K562 (cell line): ENCODE results near the gene GHITM.

Experiments
- FOXJ3 ChIP-seq: sonication (generic); formaldehyde crosslinking; IDR thresholded peaks from 2 replicates; pipeline ENCODE4 v1.4.0; 2020; ENCODE audit warnings: mild to moderate bottlenecking, missing genetic modification reagents
- HNRNPL ChIP-seq: fragments of 200-400 bp; formaldehyde crosslinking; IDR thresholded peaks from 2 replicates; pipeline ENCODE4 v1.6.1; 2017; ENCODE audit warnings: low read depth, mild to moderate bottlenecking, low read length
- SMARCA5 ChIP-seq: fragments of 450-650 bp; IDR thresholded peaks from 2 replicates; pipeline ENCODE4 v1.6.1; 2016
- SREBF1 ChIP-seq: fragments of 150-350 bp; IDR thresholded peaks from 2 replicates; pipeline ENCODE4 v1.6.1; 2014; ENCODE audit warnings: antibody characterized with exemption, low read depth, low read length, borderline replicate concordance
- TF ChIP-seq, protein P1 (sequence below), 3 experiments: IDR thresholded peaks in 2 of 3; conservative IDR thresholded peaks in 1 of 3; 2 replicates each; pipeline ENCODE4 v1.5.1; 2011 to 2012; ENCODE audit warnings: low read length in 3 of 3, mild to moderate bottlenecking in 3 of 3, control low read depth in 2 of 3, improper control_type of control experiment in 1 of 3, inconsistent platforms in 1 of 3, low read depth in 1 of 3, mixed read lengths in 1 of 3, moderate library complexity in 1 of 3; ENCODE audit not compliant: insufficient read depth in 2 of 3
- TF ChIP-seq, protein P2 (sequence below): sonication (generic); formaldehyde crosslinking; IDR thresholded peaks from 2 replicates; pipeline ENCODE4 v1.5.0; 2020; ENCODE audit warnings: missing genetic modification reagents

DNA sequence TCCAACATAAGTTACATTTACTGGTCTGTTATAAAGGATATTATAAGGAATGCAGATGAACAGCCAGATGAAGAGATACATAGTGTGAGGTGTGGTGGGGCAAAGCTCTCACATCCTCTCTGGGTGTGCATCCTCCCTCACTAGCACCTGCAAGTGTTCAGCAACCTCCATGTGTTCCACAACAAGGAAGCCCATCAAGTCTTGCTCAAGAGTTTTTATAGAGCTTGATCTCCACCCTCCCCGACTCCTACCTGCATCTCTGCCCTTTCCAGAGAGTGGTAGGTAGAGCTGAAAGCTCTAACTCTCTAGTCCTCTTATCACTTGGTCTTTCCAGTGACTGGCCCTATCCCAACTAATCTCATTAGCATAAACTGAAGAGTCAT, 12.5 kb upstream of the GHITM start:
- TF ChIP-seq FOXJ3 (CRISPR knock-in tag) (no peak), SREBF1 (no peak), SMARCA5 (no peak), HNRNPL (no peak)
- TF ChIP-seq, protein P1, sequence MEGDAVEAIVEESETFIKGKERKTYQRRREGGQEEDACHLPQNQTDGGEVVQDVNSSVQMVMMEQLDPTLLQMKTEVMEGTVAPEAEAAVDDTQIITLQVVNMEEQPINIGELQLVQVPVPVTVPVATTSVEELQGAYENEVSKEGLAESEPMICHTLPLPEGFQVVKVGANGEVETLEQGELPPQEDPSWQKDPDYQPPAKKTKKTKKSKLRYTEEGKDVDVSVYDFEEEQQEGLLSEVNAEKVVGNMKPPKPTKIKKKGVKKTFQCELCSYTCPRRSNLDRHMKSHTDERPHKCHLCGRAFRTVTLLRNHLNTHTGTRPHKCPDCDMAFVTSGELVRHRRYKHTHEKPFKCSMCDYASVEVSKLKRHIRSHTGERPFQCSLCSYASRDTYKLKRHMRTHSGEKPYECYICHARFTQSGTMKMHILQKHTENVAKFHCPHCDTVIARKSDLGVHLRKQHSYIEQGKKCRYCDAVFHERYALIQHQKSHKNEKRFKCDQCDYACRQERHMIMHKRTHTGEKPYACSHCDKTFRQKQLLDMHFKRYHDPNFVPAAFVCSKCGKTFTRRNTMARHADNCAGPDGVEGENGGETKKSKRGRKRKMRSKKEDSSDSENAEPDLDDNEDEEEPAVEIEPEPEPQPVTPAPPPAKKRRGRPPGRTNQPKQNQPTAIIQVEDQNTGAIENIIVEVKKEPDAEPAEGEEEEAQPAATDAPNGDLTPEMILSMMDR (IDR thresholded peaks at IDR 0.05 in 2 of 3, conservative IDR thresholded peaks at IDR 0.05 in 1 of 3; ENCODE audit: insufficient read depth in 2 of 3, low read depth in 1 of 3, low read length in 3 of 3) = no peak
- TF ChIP-seq, protein P2, sequence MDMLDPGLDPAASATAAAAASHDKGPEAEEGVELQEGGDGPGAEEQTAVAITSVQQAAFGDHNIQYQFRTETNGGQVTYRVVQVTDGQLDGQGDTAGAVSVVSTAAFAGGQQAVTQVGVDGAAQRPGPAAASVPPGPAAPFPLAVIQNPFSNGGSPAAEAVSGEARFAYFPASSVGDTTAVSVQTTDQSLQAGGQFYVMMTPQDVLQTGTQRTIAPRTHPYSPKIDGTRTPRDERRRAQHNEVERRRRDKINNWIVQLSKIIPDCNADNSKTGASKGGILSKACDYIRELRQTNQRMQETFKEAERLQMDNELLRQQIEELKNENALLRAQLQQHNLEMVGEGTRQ (CRISPR knock-in tag) = no peak
